Measurements from ENCODE around the gene ZNF664. TPM values are rescaled to one million over a fixed set of nuclear protein-coding genes. Genes with fewer than 3 reads are reported as not detected.

The ZNF664 gene
- total and polyA plus RNA-seq, 2 of the 4 experiments (the other 2 are of a cell fraction) = 29.9 to 32.6 TPM

DNA sequence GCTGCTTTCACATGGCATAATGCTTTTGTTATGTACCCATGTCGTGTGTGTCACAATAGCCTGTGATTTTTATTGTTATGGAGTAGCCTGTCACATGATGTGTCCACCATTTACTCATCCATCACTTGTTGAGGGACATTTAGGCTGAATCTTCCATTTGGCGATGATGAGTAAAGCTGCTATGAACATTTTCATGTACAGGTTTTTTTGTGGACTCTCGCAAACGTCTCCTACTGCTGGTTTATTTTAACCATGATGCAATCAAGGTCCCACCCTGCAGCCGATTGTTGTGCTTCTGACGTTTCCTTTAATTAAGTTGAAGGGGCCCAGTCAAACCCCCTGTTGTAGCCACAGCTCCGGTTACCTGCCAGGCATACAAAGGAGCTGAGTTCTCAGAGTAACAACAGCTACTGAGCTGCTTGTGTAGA is 63.2 kb downstream of the ZNF664 start:
- POLR2A ChIA-PET (ENCODE audit: unreplicated experiment) = no interaction called here
- H4K91ac ChIP-seq (ENCODE audit: insufficient read depth, low read depth, low read length) = no peak overlapping the region
- no peak overlapping the region for H2BK5ac ChIP-seq (ENCODE audit: low read depth, low read length, poor library complexity, severe bottlenecking)
- TF ChIP-seq MXI1 (IDR thresholded peaks at IDR 0.05; ENCODE audit: borderline replicate concordance, low read depth, low read length) = no peak
- TF ChIP-seq, protein P1, sequence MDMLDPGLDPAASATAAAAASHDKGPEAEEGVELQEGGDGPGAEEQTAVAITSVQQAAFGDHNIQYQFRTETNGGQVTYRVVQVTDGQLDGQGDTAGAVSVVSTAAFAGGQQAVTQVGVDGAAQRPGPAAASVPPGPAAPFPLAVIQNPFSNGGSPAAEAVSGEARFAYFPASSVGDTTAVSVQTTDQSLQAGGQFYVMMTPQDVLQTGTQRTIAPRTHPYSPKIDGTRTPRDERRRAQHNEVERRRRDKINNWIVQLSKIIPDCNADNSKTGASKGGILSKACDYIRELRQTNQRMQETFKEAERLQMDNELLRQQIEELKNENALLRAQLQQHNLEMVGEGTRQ (IDR thresholded peaks at IDR 0.05; ENCODE audit: low read depth, low read length) = no peak
- peak; percentile 23; the same call in 1 of the 2 replicates for TF ChIP-seq CEBPB (IDR thresholded peaks at IDR 0.05; ENCODE audit: low read depth, low read length)
- no peak for TF ChIP-seq NFE2L2 (IDR thresholded peaks at IDR 0.05; ENCODE audit: low read depth, low read length)
- no peak for TF ChIP-seq RFX5 (IDR thresholded peaks at IDR 0.05; ENCODE audit: low read depth, low read length)
- TF ChIP-seq MAFK (IDR thresholded peaks at IDR 0.05; ENCODE audit: low read depth, low read length) = no peak
- no peak overlapping the region for H3K23ac ChIP-seq (ENCODE audit: low read depth, low read length)
- H3K4me2 ChIP-seq (ENCODE audit: low read depth, low read length) = no peak overlapping the region
- H2AK9ac ChIP-seq (replicated peaks; ENCODE audit: low read depth, low read length, poor library complexity) = no peak overlapping the region
- no peak overlapping the region for H3K9ac ChIP-seq (ENCODE audit: low read depth, low read length)
- no CpG with 5 or more reads among the region's 7 CpGs for WGBS, 2 experiments (ENCODE audit: extremely low coverage in 2 of 2, insufficient read length in 1 of 2)
- H4K5ac ChIP-seq (ENCODE audit: low read depth, low read length) = peak overlapping the region; percentile 72; the same call in 1 of the 2 replicates
- peak overlapping the region; percentile 61; the same call in 1 of the 2 replicates for H3K14ac ChIP-seq (replicated peaks; ENCODE audit: low read depth, low read length)
- intact Hi-C loops (cut with micrococcal nuclease) = loop anchor here (1.0 kb wide), 3 partner anchors 285 to 870 kb away; no protein-coding TSS in a partner anchor
- H2BK20ac ChIP-seq (ENCODE audit: low read depth, low read length) = no peak overlapping the region
- H2BK120ac ChIP-seq (ENCODE audit: low read depth, low read length) = no peak overlapping the region
- no peaks in the 10 kb centered on the region for H3K27me3 ChIP-seq (ENCODE audit: control insufficient read depth, insufficient read depth, low read length)
- no peaks in the 10 kb centered on the region for H3K9me3 ChIP-seq (ENCODE audit: control insufficient read depth, insufficient read depth, low read length)
- peaks cover 3% of the 10 kb centered on the region; the same call in 1 of the 2 replicates for H3K9me1 ChIP-seq (ENCODE audit: insufficient read depth, low read length)
- no peak overlapping the region for H3K4ac ChIP-seq (ENCODE audit: low read depth, low read length)
- dilution Hi-C loops (cut with HindIII; ENCODE audit: low sequenced_read_pairs, unreplicated experiment) = no loop called here
- no peaks in the 10 kb centered on the region for H3K36me3 ChIP-seq (ENCODE audit: control insufficient read depth, insufficient read depth, low read length)
- no peak for ATAC-seq (ENCODE audit: low read depth)
- CTCF ChIA-PET = interaction anchor here (0.7 to 2.0 kb wide), 3 partner anchors 17 to 736 kb away, joined by 3 to 7 read pairs (median 3); no protein-coding TSS in a partner anchor
- no peak overlapping the region for H3K18ac ChIP-seq (ENCODE audit: low read depth, low read length)
- no peaks in the 10 kb centered on the region for H3K79me1 ChIP-seq (ENCODE audit: low read depth in 1 of 2, low read length in 2 of 2)
- H2AK5ac ChIP-seq (ENCODE audit: low read depth, low read length) = no peak overlapping the region
- no peak overlapping the region for H3K27ac ChIP-seq (ENCODE audit: insufficient read depth, low read length)
- no peaks in the 10 kb centered on the region for H4K20me1 ChIP-seq (ENCODE audit: insufficient read depth, low read length)
- H3K56ac ChIP-seq (ENCODE audit: extremely low read depth, insufficient read depth, low read length) = no peak overlapping the region
- peaks cover 2% of the 10 kb centered on the region; the same call in 1 of the 2 replicates for H3K4me1 ChIP-seq (ENCODE audit: control insufficient read depth, insufficient read depth, low read length)
- H4K8ac ChIP-seq (ENCODE audit: low read depth in 2 of 2, low read length in 2 of 2) = peak overlapping the region in 1 of 2 experiments; percentile 74; a peak in 1 of 4 replicates
- peak overlapping the region; percentile 85 for H2AFZ ChIP-seq (replicated peaks; ENCODE audit: low read length, poor library complexity)
- H3K4me3 ChIP-seq (ENCODE audit: insufficient read depth, low read depth, low read length) = no peak overlapping the region
- in situ Hi-C loops (cut with MboI; ENCODE audit: low sequenced_read_pairs) = loop anchor here (5.0 kb wide), 2 partner anchors 281 to 736 kb away; no protein-coding TSS in a partner anchor
- BruUV-seq (replicated peaks) = no TSS peak
- DNase-seq = no peak
- no peak overlapping the region for H2BK15ac ChIP-seq (ENCODE audit: low read depth, low read length)

Data from IMR-90 (cell line).